Natural killer cell (primary cell): Measurements from ENCODE around the gene SNCB. TPM values are rescaled to one million over a fixed set of nuclear protein-coding genes. Genes with fewer than 3 reads are reported as not detected.

Experiments used
- ATAC-seq, 3 donors: fragments of 150-1000 bp in 2 of 3; fragments of 200-7000 bp in 1 of 3; cut with Tn5 transposase; 1 replicate in 1 of 3; 2 replicates in 2 of 3; pipeline ENCODE4 v1.10.0; 2021; ENCODE audit warnings: mild to moderate bottlenecking in 2 of 3, moderate library complexity in 2 of 3
- DNase-seq, 2 donors: peaks; one replicate each; pipeline versions ENCODE4 v3.0.0 to v3.0.0-alpha.2; 2013 to 2021; ENCODE audit warnings: mixed read lengths in 1 of 2
- H3K27ac ChIP-seq: one replicate; pipeline ENCODE4 v1.5.1; 2013; ENCODE audit warnings: mild to moderate bottlenecking, low read length
- H3K27me3 ChIP-seq: one replicate; pipeline ENCODE4 v1.6.1; 2013; ENCODE audit warnings: low read length; ENCODE audit not compliant: control insufficient read depth, insufficient read depth
- H3K36me3 ChIP-seq: one replicate; pipeline ENCODE4 v1.6.1; 2013; ENCODE audit warnings: low read length; ENCODE audit not compliant: control insufficient read depth, insufficient read depth
- H3K4me1 ChIP-seq: one replicate; pipeline ENCODE4 v1.6.1; 2013; ENCODE audit warnings: low read length; ENCODE audit not compliant: control insufficient read depth, insufficient read depth
- H3K4me3 ChIP-seq: one replicate; pipeline ENCODE4 v1.5.1; 2013; ENCODE audit warnings: low read length
- H3K9me3 ChIP-seq: one replicate; pipeline ENCODE4 v1.6.1; 2013; ENCODE audit warnings: low read length; ENCODE audit not compliant: control insufficient read depth, insufficient read depth
- H3K27ac Mint-ChIP-seq, 2 donors: one replicate each; pipeline ENCODE4 v1.8.0; 2022; ENCODE audit warnings: mild to moderate bottlenecking in 2 of 2, mixed read lengths in 2 of 2, moderate library complexity in 1 of 2
- H3K27me3 Mint-ChIP-seq, 2 donors: one replicate each; pipeline ENCODE4 v1.8.0; 2022; ENCODE audit warnings: low read depth in 2 of 2, mixed read lengths in 2 of 2
- H3K36me3 Mint-ChIP-seq: one replicate; pipeline ENCODE4 v1.8.0; 2022; ENCODE audit warnings: mixed read lengths
- H3K4me1 Mint-ChIP-seq, 2 donors: one replicate each; pipeline ENCODE4 v1.8.0; 2022; ENCODE audit warnings: mixed read lengths in 2 of 2
- H3K4me3 Mint-ChIP-seq: one replicate; pipeline ENCODE4 v1.8.0; 2022; ENCODE audit warnings: mild to moderate bottlenecking, moderate library complexity, mixed read lengths
- H3K9me3 Mint-ChIP-seq, 2 donors: one replicate each; pipeline ENCODE4 v1.8.0; 2022; ENCODE audit warnings: mixed read lengths in 2 of 2
- WGBS: methylation state at CpG from one replicate; pipeline ENCODE4 v1.1.7; 2013; ENCODE audit warnings: missing lambda C conversion rate; ENCODE audit not compliant: insufficient coverage; 5-methylcytosine and 5-hydroxymethylcytosine counted together
- intact Hi-C: fragments of 100-400 bp; cut with micrococcal nuclease; formaldehyde crosslinking; loops from one replicate; pipeline ENCODE4 v1.14.2; 2022
- total RNA-seq, 4 donors: library from RNA; stranded (reverse); fragments of 120-200 nt in 1 of 4; gene quantifications; one replicate each; pipeline versions ENCODE4 v1.2.3 to v1.2.4, GENCODE V29; 2013 to 2022
- TF ChIP-seq, protein P1 (sequence below): fragments of 200-600 bp; IDR thresholded peaks from one replicate; pipeline ENCODE4 v1.8.0; 2022; ENCODE audit warnings: antibody characterized with exemption

The SNCB gene
- total RNA-seq = not detected
- total RNA-seq (2013) = 0.14 TPM

DNA sequence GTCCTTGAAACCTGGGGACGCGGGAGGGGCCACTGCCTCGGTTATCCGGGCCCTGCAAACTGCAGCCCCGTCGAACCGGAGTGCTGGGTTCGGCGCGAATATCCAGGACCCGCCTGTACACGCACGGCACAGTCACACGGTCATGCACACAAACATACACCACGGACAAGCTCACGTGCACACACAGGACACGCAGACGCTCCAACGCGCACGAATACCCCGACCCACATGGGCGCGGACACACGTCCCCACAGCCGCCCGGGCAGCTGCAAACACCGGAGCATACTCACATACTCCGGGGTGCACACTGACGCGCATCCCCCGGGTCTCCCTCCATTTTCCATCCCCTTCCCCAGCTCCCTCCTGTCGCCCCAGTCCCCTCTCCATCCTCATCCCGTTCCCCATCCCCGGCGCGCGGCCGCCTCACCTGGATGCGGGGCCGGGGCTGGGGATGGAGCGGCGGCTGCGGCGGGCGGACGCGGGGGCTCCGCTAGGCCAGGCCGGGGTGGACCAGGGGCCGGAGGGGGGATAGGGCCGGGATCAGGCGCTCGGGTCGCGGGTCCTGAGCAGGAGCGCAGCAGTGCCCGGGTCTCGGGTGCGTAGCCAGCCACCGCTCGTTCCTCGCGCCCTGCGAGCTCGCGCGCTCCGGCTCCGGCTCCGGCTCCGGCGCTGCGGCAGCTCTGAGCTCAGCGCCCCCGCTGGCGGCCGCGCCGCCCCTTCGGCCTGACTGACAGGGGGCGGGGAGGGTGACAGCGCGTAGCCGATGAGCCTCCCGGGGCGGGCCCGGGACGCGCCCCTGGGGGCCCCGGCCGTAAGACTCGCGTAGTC lies at the start of gene SNCB, which contains the start of gene EIF4E1B:
SNCB (minus strand) TSS at position 682 of the 828 bp plus-strand sequence. CDS start 880 bp downstream, outside the sequence.
EIF4E1B (plus strand) TSS at position 823 of the 828 bp plus-strand sequence. CDS start 12,113 bp downstream, outside the sequence.
- intact Hi-C loops = no loop called here
- H3K4me3 ChIP-seq = no peak within 1 kb of the TSS

DNA sequence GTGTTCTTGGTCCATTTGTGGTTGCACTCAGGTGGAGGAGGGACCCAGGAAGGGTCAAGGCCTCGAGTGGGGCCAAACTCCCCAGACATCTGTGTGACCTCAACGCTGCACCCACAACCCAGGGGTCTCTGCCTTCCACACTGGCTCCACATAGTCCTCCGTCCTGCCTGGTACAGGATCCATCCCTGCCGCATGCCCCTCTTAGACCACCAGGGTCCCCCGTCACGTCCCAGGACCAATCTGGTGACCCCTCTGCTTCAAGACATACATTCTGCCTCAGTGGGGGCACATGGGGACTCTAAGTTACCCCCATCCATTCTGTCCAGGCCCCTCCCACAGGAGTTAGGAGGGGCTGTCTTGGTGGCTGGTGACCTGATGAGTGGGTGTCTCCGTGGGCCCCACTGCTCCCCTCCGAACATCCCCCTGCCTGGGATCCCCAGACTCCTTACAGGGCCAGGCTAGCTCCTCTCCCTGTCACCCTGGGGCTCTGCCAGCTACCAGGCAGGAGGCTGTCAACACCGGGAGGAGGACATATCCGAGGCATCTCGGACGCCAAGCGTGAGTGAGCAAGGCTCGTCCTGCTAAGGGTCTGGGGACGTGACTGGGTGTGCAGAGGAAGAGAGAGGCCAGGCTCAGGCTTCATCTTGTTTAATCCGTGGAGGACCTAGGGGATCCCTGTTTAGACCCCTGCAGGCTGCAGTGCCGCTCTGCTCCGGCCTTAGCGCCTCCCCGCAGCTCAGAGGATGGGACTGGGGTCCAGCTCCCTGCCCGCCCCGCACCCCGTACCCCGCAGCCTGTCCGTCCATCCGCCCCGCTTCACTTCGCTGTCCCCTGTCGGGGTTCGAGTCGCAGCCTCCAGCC lies 49.3 kb upstream of the SNCB start:
- no peak for DNase-seq
- Mint-ChIP-seq H3K27me3 (peaks cover 49 to 61% of the 10 kb centered on the region in 2 donors), H3K4me3 (no peak overlapping the region), H3K36me3 (no peaks in the 10 kb centered on the region), H3K9me3 (no peaks in the 10 kb centered on the region), H3K4me1 (peaks cover 4 to 5% of the 10 kb centered on the region in 2 donors), H3K27ac (no peak overlapping the region)
- 33% methylated on average over 31 of the region's 31 CpGs for WGBS
- H3K4me1 ChIP-seq = peaks cover 6% of the 10 kb centered on the region
- H3K27ac ChIP-seq = no peak overlapping the region
- peaks cover 33% of the 10 kb centered on the region for H3K27me3 ChIP-seq
- no peaks in the 10 kb centered on the region for H3K36me3 ChIP-seq
- TF ChIP-seq, protein P1, sequence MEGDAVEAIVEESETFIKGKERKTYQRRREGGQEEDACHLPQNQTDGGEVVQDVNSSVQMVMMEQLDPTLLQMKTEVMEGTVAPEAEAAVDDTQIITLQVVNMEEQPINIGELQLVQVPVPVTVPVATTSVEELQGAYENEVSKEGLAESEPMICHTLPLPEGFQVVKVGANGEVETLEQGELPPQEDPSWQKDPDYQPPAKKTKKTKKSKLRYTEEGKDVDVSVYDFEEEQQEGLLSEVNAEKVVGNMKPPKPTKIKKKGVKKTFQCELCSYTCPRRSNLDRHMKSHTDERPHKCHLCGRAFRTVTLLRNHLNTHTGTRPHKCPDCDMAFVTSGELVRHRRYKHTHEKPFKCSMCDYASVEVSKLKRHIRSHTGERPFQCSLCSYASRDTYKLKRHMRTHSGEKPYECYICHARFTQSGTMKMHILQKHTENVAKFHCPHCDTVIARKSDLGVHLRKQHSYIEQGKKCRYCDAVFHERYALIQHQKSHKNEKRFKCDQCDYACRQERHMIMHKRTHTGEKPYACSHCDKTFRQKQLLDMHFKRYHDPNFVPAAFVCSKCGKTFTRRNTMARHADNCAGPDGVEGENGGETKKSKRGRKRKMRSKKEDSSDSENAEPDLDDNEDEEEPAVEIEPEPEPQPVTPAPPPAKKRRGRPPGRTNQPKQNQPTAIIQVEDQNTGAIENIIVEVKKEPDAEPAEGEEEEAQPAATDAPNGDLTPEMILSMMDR = no peak
- intact Hi-C loops = no loop called here
- no peak overlapping the region for H3K4me3 ChIP-seq
- no peak for ATAC-seq
- no peaks in the 10 kb centered on the region for H3K9me3 ChIP-seq

More for the DNA sequence above, at the start of gene SNCB, which contains the start of gene EIF4E1B:
- Mint-ChIP-seq H3K36me3 (no peaks in the 10 kb centered on the region), H3K9me3 (no peaks in the 10 kb centered on the region), H3K4me1 (peaks cover 5 to 29% of the 10 kb centered on the region in 2 donors), H3K4me3 (peak within 1 kb of the TSS; percentile 58), H3K27ac (no peak within 1 kb of the TSS), H3K27me3 (peaks cover 61 to 68% of the 10 kb centered on the region in 2 donors)
- H3K9me3 ChIP-seq = no peaks in the 10 kb centered on the region
- peak; percentile 33 to 66 for DNase-seq
- peaks cover 29% of the 10 kb centered on the region for H3K27me3 ChIP-seq
- 1% methylated on average over 94 of the region's 94 CpGs for WGBS
- no peak within 1 kb of the TSS for H3K27ac ChIP-seq
- H3K4me1 ChIP-seq = peaks cover 19% of the 10 kb centered on the region
- peak; percentile 69 to 94 (median 94) for ATAC-seq
- no peaks in the 10 kb centered on the region for H3K36me3 ChIP-seq
- TF ChIP-seq, protein P1 = no peak

DNA sequence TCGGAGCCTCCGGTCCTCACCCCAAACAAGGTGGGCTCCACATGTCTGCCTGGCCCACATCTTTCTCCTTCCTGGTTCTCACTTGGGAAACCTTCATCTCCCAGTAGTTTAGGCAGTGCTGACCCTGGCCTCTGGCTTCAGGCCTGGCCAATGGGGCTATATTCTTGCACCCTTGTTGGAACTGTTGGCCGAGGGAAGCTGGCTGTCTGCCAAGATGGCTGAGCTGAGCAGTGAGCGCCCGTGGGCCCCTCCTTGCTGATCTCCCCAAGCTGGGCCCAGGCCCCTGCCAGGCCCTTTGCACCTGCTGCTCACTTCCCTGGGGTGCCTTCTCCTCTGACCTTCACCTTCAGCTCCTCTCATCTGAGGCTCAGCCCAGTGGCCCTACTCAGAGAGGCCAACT lies 48.2 kb upstream of the SNCB start:
- no peak overlapping the region for H3K4me3 ChIP-seq
- H3K27ac Mint-ChIP-seq = no peak overlapping the region
- no peaks in the 10 kb centered on the region for H3K36me3 Mint-ChIP-seq
- WGBS = 90% methylated on average over 5 of the region's 5 CpGs
- no peak for DNase-seq
- TF ChIP-seq, protein P1 = no peak
- no peaks in the 10 kb centered on the region for H3K9me3 ChIP-seq
- H3K27me3 Mint-ChIP-seq = peaks cover 41 to 51% of the 10 kb centered on the region in 2 donors
- peaks cover 30% of the 10 kb centered on the region for H3K27me3 ChIP-seq
- no peaks in the 10 kb centered on the region for H3K36me3 ChIP-seq
- H3K9me3 Mint-ChIP-seq = no peaks in the 10 kb centered on the region
- H3K4me3 Mint-ChIP-seq = no peak overlapping the region
- peaks cover 13 to 15% of the 10 kb centered on the region in 2 donors for H3K4me1 Mint-ChIP-seq
- H3K4me1 ChIP-seq = peaks cover 16% of the 10 kb centered on the region
- ATAC-seq = no peak
- intact Hi-C loops = no loop called here
- no peak overlapping the region for H3K27ac ChIP-seq
